ENCODE data around the gene EIF3A.

EIF3A gene

GRCh38 chr10:119084896-119085295 lies 4.3 kb upstream of the EIF3A start:
- no peak for DNase-seq (ENCODE audit: low read depth)
- in situ Hi-C loops (cut with HindIII; ENCODE audit: low sequenced_read_pairs) = no loop called here
- TF ChIP-seq, protein P1, sequence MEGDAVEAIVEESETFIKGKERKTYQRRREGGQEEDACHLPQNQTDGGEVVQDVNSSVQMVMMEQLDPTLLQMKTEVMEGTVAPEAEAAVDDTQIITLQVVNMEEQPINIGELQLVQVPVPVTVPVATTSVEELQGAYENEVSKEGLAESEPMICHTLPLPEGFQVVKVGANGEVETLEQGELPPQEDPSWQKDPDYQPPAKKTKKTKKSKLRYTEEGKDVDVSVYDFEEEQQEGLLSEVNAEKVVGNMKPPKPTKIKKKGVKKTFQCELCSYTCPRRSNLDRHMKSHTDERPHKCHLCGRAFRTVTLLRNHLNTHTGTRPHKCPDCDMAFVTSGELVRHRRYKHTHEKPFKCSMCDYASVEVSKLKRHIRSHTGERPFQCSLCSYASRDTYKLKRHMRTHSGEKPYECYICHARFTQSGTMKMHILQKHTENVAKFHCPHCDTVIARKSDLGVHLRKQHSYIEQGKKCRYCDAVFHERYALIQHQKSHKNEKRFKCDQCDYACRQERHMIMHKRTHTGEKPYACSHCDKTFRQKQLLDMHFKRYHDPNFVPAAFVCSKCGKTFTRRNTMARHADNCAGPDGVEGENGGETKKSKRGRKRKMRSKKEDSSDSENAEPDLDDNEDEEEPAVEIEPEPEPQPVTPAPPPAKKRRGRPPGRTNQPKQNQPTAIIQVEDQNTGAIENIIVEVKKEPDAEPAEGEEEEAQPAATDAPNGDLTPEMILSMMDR (IDR thresholded peaks at IDR 0.05; ENCODE audit: low read depth, low read length, missing control alignments) = no peak
- H3K4me3 ChIP-seq (ENCODE audit: low read depth, low read length) = no peak overlapping the region

DNA sequence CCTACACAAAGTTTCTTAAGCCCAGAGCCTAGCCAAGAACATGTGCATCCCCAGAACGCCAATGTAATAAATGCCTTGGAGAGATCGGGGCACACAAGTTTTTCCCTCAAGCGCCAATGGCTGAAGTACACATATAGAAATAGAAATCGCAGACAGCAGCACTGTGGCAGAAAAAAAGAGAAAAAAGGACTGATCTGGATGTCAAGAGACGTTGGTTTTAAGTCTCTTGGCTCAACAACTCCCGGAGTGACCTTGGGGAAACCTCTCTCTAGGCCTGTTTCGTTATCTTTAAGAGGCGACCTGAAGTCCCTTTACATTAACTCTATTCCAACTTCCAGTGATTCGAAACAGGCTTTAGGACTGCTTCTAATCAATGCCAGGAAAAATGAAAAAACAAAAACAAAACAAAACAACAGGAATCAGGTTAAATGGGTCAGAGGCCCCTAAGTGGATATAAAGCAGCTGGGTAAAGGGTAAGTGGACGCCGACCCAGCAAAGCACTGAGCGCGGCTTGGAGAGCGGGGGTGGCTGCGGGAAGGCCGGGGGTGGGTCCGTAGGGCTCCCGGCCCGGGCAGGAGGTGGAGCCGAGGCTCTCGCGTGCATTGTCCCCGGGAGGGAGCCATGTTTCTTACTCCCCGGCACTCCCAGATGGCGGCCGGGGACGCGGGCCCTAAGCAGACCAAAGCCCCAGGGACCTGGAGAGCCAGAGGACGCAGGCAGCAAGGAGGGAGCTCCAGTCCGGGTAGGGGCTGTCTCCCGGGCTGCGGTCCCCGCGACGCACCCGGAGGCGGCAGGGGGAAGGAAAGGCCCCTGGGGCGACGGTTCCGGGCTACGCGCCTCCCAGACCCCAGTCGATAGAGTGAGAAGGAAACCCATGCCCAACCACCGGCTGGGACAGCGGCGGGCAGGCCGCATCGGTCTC lies 757 bp downstream of the EIF3A start:
- in situ Hi-C loops (cut with HindIII; ENCODE audit: low sequenced_read_pairs) = no loop called here
- H3K4me3 ChIP-seq (ENCODE audit: low read depth, low read length) = peak overlapping the region; percentile 99
- peak; percentile 37 for DNase-seq (ENCODE audit: low read depth)
- TF ChIP-seq, protein P1 (IDR thresholded peaks at IDR 0.05; ENCODE audit: low read depth, low read length, missing control alignments) = no peak

GRCh38 chr10:119078422-119079179 lies 2.0 kb downstream of the EIF3A start:
- peak overlapping the region; percentile 99 for H3K4me3 ChIP-seq (ENCODE audit: low read depth, low read length)
- TF ChIP-seq, protein P1 (IDR thresholded peaks at IDR 0.05; ENCODE audit: low read depth, low read length, missing control alignments) = no peak
- in situ Hi-C loops (cut with HindIII; ENCODE audit: low sequenced_read_pairs) = no loop called here
- DNase-seq (ENCODE audit: low read depth) = no peak

DNA sequence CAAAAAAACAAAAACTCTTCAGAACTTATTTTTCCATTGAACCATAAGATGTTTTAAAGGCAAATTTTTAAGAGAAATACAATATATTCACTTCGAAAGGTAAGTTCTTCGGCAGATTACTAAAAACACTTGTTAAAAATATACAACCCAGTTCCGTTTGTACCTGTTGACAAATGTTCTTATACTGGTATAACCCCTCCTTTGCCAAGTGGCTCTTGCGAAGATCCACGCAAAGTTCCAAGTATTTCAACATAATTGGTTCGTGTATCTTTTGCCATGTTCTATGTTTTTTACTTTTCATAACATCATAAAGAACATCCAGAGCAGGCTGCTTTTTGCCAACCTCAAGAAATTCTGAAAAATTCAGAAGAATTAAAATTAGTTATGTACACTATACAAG lies 7.0 kb downstream of the EIF3A start:
- DNase-seq (ENCODE audit: low read depth) = no peak
- H3K4me3 ChIP-seq (ENCODE audit: low read depth, low read length) = no peak overlapping the region
- in situ Hi-C loops (cut with HindIII; ENCODE audit: low sequenced_read_pairs) = no loop called here
- TF ChIP-seq, protein P1 (IDR thresholded peaks at IDR 0.05; ENCODE audit: low read depth, low read length, missing control alignments) = no peak

GRCh38 chr10:119070395-119071165 lies 10.0 kb downstream of the EIF3A start:
- H3K4me3 ChIP-seq (ENCODE audit: low read depth, low read length) = no peak overlapping the region
- TF ChIP-seq, protein P1 (IDR thresholded peaks at IDR 0.05; ENCODE audit: low read depth, low read length, missing control alignments) = no peak
- in situ Hi-C loops (cut with HindIII; ENCODE audit: low sequenced_read_pairs) = no loop called here
- DNase-seq (ENCODE audit: low read depth) = no peak

GRCh38 chr10:119061926-119062325 lies 18.7 kb downstream of the EIF3A start:
- no peak for DNase-seq (ENCODE audit: low read depth)
- in situ Hi-C loops (cut with HindIII; ENCODE audit: low sequenced_read_pairs) = no loop called here

More at GRCh38 chr10:119061926-119062325, 18.7 kb downstream of the EIF3A start:
- H3K4me3 ChIP-seq (ENCODE audit: low read depth, low read length) = no peak overlapping the region
- TF ChIP-seq, protein P1 (IDR thresholded peaks at IDR 0.05; ENCODE audit: low read depth, low read length, missing control alignments) = no peak

Measured in astrocyte of the cerebellum (primary cell).